ENCODE measurements around the gene TIMM44.

DNA sequence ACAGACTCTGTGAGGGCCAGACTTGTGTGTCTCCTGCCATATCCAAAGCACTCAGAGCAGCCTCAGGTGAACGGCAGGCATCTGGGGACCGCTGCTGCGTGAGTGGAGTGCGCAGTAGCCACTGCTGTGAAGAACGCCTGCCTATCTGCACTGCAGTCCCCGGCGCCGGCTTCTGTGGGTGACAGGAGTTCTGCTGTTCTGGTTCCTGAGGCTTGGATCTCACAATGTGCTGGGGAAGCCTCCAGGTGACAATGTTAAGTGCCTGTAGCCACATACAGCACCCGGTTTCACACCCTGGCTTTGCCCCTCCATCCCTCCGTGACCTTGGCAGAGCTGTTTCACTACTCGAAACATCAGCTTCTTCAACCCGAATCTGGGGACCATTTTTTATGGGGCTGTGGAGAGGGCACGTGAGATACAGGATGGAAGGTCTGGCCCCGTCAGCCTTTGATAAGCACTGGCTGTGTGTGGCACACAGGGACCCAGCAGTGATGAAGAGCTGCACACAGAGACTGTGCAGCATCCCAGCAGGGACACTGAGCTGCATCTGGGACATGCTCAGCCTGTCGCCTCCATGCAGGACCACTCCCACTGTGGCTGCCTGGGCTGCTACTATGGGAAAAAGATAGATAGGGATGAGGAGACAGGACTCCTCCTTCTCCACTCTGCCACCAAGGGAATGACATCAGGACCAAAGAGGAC lies 33.7 kb upstream of the TIMM44 start:
- TF ChIP-seq, protein P1, sequence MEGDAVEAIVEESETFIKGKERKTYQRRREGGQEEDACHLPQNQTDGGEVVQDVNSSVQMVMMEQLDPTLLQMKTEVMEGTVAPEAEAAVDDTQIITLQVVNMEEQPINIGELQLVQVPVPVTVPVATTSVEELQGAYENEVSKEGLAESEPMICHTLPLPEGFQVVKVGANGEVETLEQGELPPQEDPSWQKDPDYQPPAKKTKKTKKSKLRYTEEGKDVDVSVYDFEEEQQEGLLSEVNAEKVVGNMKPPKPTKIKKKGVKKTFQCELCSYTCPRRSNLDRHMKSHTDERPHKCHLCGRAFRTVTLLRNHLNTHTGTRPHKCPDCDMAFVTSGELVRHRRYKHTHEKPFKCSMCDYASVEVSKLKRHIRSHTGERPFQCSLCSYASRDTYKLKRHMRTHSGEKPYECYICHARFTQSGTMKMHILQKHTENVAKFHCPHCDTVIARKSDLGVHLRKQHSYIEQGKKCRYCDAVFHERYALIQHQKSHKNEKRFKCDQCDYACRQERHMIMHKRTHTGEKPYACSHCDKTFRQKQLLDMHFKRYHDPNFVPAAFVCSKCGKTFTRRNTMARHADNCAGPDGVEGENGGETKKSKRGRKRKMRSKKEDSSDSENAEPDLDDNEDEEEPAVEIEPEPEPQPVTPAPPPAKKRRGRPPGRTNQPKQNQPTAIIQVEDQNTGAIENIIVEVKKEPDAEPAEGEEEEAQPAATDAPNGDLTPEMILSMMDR (conservative IDR thresholded peaks at IDR 0.05) = no peak
- TF ChIP-seq EZH2 (IDR thresholded peaks at IDR 0.05; ENCODE audit: low read depth) = no peak
